Neuron (in vitro differentiated cells): ENCODE data around the gene SMYD2.

Experiments used
- H2AFZ ChIP-seq: one replicate; pipeline ENCODE4 v1.6.1; 2013; ENCODE audit warnings: low read depth, mild to moderate bottlenecking, inconsistent platforms, low read length, moderate library complexity
- H3K27me3 ChIP-seq: one replicate; pipeline ENCODE4 v1.6.1; 2013; ENCODE audit warnings: low read length; ENCODE audit not compliant: insufficient read depth
- H3K36me3 ChIP-seq: one replicate; pipeline ENCODE4 v1.6.1; 2013; ENCODE audit warnings: low read length; ENCODE audit not compliant: insufficient read depth
- H3K4me1 ChIP-seq: one replicate; pipeline ENCODE4 v1.6.1; 2013; ENCODE audit warnings: low read length; ENCODE audit not compliant: insufficient read depth
- H3K4me3 ChIP-seq: 2 replicates; pipeline ENCODE4 v1.5.1; 2013; ENCODE audit warnings: mild to moderate bottlenecking, low read length, moderate library complexity
- H3K9me3 ChIP-seq: one replicate; pipeline ENCODE4 v1.6.1; 2013; ENCODE audit warnings: low read length

Gene SMYD2

DNA sequence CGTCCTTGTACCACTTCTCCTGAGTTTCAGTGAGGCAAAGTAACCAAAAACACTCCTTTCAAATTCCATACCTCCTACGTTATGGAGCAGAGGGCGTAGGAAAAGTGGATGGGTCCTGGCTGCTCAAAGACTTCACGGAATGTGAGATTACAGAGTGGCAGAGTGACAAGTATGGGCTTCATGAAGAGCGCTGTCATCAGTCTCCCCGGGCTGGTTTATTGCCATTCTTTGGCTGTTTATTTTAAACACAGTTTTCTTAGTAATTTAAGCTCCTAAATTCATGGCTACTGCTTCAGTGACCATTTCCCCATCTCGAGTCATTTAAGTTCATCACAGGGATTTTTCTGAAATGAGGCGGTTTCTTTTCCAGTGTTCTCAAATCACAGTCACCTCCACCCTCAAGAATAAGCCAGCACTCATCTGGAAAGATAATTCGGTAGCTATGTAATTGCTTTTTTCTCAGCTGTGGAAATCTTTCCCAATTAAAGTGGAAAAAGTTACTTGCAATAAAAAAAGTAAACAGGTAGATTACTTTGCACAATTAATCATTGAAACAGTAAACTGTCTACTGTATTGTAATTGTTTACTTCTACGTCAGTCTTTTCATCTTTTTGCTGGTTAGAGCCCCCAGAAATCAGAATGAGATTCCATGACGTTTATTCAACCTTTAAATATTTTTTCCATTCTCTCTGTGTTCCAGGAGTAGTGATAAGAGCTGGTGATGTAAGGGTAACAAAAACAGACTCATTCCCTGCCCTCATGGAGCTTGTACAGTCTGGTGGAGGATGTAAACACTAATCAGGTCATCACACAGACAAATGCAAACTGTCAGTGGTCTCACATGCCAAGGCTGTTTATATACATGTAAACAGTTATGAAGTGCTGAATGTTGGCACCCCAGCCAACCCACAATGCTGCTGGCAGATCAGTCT lies 3.0 kb upstream of the SMYD2 start:
- Histone ChIP-seq H3K27me3 (no peaks in the 10 kb centered on the region), H2AFZ (no peak overlapping the region), H3K9me3 (no peaks in the 10 kb centered on the region), H3K4me3 (no peak overlapping the region), H3K36me3 (no peaks in the 10 kb centered on the region), H3K4me1 (peaks cover 15% of the 10 kb centered on the region)

DNA sequence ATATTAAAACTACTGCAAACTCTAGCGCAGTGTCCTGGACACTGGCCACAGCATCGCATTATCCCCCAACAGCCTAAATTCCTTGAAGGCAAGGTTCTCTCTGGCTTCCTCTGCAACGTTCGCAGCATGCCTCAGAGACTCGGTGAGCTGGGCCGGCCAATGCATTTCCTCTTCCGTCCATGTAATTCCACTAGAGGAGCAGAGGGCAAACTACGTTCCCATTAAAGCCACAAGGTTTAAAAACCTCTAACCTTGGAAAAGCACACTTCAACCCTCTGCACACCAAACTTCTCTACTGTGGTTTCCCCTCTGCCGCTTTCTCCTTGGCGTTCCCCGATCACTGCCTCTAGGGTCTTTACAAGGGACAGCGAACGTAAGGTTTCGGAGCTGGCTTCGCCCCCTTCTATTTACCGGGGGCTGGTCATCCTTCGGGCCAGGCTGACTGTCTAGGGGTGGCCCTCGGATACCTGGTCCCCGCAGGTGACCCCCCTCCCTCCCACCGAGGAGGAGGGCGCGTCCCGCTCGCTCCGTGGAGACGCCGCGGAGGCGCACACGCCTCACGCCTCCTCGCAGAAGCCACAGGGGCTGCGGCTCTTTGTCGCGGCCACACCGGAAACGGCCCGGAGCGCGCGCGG lies 456 bp upstream of the SMYD2 start:
- Histone ChIP-seq H3K4me1 (peaks cover 15% of the 10 kb centered on the region), H3K9me3 (no peaks in the 10 kb centered on the region), H3K4me3 (peak overlapping the region; percentile 61), H3K27me3 (no peaks in the 10 kb centered on the region), H3K36me3 (no peaks in the 10 kb centered on the region), H2AFZ (peak overlapping the region; percentile 70)

DNA sequence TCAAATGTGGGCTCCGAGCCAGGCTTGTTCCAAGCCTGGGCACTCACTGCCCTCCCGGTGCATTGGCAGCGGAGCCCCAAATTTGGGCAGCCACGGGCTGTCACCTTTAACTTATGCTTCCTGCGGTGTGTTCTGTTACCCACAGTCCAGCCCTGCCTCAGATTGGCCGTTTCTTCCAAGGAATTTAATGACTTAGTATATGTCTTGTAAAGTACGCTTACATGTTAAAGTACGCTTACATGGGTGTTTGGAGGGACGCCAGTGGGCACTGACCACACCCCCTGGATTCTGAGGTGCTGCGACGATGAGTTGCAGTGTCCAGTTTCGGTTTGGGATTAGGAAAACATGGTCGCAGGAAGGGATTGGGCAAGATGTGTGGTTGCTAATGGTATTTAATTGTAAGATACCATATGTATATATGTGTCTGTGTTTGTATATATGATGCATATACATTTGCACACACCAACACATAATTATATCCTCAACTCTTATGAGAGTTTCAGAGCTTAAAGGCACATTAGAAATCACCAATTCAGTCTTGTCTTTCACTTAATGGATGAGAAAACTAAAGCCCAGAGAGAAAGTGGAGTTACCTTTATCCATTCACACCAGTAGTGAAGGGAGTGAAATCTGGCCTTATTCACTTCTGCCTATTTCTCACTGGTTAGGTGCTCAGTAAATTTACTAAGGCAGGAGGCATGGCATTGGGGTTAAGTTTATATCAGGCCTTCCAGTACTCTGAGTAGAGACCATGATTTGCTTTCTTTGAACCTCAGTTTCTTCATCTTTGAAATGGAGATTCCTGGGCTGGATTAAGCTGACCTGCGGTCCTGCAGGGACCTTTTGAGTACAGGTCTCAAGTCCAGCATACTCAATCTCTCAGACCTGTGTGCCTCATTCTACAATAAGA lies 1.0 kb downstream of the SMYD2 start:
- H3K27me3 ChIP-seq, result no peaks in the 10 kb centered on the region
- H3K4me3 ChIP-seq, result peak overlapping the region; percentile 61
- H2AFZ ChIP-seq, result peak overlapping the region; percentile 93
- peaks cover 15% of the 10 kb centered on the region for H3K4me1 ChIP-seq
- no peaks in the 10 kb centered on the region for H3K36me3 ChIP-seq
- no peaks in the 10 kb centered on the region for H3K9me3 ChIP-seq

DNA sequence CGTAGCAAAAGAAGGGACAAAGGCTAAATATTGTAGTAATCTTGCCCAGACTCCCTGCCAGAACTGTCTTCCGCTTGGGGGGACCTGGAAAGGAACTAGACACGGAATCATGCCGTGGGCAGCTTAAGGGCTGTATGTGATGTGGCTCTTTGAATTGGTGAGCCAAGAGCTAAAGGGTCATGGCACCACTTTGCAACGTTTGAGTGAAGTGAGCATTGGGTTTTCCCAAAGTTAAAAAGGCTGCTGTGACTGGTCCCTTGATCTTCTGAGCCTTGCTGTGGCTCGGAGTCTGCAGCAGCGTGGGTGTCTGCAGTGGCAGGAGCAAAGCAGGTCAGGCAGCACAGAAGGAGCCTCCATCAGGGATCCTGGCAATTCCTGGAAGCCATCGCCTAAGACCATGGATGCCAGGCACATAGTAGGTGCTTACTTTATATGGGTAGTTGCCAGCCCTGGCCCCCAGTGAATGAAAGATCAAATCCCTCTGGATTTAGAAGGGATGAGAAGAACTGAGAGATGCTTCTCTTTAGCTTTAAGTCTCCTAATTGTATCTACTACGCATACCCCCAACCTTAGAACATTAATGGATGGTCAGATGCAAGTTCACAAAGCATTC lies 1.8 kb downstream of the SMYD2 start:
- Histone ChIP-seq H3K4me3 (no peak overlapping the region), H3K36me3 (no peaks in the 10 kb centered on the region), H3K27me3 (no peaks in the 10 kb centered on the region), H3K9me3 (no peaks in the 10 kb centered on the region), H3K4me1 (peaks cover 15% of the 10 kb centered on the region), H2AFZ (no peak overlapping the region)

DNA sequence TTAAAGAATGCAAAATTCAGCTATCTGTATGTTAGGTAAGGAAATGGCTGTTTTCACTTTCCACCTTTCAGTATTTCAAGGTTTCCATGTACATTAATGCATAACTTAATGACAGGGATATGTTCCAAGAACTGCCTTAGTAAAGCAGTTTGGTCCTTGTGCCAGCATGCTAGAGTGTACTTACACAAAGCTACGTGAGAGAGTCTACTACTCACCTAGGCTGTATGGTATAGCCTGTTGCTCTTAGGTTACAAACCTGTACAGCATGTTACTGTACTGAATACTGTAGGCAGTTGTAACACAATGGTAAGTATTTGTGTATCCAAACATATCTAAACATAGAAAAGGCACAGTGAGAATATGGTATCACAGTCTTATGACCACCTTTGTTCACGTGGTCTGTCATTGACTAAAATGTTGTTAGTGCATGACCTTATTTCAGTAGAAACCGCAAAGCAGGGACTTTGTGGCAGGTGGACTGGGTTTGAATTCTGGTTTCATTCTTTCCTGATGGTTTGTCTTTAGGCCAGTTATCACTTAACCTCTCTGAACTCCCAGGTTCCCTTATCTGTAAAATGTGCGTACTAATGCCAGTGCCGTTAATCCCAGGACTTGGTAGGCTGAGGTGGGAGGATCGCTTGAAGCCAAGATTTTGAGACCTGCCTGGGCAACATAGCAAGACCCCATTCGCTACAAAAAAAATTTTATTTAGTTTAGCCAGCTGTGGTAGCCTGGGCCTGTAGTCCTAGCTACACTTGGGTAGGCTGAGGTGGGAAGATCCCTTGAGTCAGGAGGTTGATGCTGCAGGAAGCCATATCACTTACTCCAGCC lies 4.9 kb downstream of the SMYD2 start:
- Histone ChIP-seq H3K27me3 (no peaks in the 10 kb centered on the region), H3K4me3 (no peak overlapping the region), H3K36me3 (no peaks in the 10 kb centered on the region), H3K4me1 (peaks cover 21% of the 10 kb centered on the region), H3K9me3 (no peaks in the 10 kb centered on the region), H2AFZ (no peak overlapping the region)

DNA sequence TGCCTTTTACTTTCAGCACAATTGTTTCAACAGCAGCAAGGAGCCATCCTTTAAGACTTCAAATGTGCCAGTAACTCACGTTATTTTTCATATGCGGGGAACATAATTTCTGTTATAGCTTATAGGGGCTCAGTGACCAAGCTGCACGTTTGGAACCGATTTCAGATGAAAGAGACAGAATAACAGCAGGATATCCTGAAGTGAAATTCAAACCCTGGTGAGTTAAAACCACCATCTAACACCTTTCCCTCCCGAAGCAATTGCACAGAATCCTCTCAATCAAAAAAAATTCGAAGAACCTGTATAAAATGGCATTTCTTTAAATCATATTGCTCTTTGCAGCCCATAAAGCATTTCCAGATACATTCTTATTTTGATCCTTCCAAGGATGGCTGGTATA lies 6.9 kb downstream of the SMYD2 start:
- Histone ChIP-seq H3K4me3 (no peak overlapping the region), H3K9me3 (no peaks in the 10 kb centered on the region), H3K4me1 (peaks cover 15% of the 10 kb centered on the region), H3K36me3 (no peaks in the 10 kb centered on the region), H2AFZ (no peak overlapping the region), H3K27me3 (no peaks in the 10 kb centered on the region)

DNA sequence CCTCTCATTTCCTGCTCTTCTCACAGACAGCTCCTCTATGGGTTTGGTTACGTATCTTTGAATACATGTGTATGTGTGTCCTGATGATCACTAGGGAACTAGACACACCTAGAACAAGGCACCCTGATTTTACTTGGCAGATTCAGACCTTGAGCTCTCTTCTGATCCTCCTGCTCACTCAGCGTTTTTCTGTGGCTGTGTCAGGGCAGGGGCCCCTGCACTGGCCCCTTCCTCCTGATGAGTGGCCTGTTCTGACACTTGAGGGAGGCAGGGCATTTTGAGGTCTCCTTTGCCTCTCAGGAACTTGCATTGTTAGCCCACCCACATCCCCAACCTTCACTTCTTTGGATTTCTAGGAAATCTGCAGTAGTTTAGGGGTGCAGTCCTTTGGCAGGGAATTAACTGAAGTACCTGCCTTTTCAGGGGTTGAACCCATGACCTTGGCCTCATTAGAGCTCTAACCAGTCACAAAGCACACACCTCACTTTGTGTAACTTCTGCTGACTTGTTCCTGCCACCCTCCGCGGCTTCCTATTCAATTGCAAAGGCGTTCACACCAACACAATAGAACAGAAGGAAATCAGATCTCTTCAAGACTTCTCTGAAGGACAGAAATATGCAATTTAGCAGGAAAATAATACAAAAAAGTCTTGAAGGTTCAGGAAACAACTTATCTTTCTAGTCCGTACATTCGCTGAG lies 8.8 kb downstream of the SMYD2 start:
- Histone ChIP-seq H3K27me3 (no peaks in the 10 kb centered on the region), H3K9me3 (no peaks in the 10 kb centered on the region), H3K4me3 (no peak overlapping the region), H2AFZ (no peak overlapping the region), H3K36me3 (no peaks in the 10 kb centered on the region), H3K4me1 (peaks cover 15% of the 10 kb centered on the region)

DNA sequence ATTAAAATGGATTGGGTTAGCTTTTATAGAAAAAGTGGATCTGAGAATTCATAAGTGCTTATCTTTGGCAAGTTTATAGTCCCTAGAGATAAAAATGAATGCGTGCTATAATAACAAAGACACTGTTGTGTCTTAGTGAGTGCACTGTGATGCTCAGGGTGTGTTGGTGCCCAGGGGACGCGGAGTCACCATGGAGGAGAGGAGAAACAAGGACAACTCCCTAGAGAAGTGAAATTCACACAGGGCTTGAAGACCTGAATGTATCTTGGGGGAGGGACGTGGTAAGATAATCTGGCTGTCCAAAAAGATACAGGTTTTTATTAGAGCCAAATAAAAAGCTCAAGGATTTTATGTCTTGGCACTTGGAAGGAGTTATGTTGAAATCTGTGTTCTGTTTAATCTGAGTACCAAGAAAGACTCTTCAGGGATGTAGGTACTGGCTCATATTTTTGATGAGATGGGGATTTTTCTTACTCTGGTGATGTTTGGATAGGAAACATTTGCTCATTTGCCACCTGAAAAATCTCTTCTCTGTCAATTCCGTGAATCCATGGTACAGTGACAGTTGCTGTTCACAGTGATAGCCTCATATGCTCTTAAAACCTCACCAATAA lies 9.6 kb downstream of the SMYD2 start:
- H3K9me3 ChIP-seq, result no peaks in the 10 kb centered on the region
- no peak overlapping the region for H2AFZ ChIP-seq
- H3K36me3 ChIP-seq, result no peaks in the 10 kb centered on the region

DNA sequence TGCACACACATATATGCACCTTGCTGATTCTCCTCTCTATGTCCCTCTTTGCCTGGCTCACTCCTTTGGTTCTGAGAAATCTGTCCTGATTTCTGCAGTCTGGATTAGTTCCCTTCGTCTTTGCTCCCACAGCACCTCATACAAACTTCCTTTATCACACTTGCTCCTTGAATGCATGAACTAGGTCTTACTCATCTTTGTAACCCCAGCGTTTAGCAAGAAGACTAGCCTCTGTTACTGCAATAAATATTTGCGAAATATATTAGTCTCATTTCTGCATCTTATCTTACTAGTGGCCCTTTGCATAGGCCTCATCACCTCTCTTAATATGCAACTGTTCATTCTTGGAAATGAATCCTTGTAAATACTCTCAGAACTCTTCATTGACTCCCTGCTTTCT lies 11.4 kb downstream of the SMYD2 start:
- H3K9me3 ChIP-seq, result no peaks in the 10 kb centered on the region
- H3K4me1 ChIP-seq, result peaks cover 31% of the 10 kb centered on the region
- no peaks in the 10 kb centered on the region for H3K36me3 ChIP-seq
- H2AFZ ChIP-seq, result no peak overlapping the region
- no peak overlapping the region for H3K4me3 ChIP-seq
- H3K27me3 ChIP-seq, result no peaks in the 10 kb centered on the region

More for the DNA sequence above, 9.6 kb downstream of the SMYD2 start:
- peaks cover 19% of the 10 kb centered on the region for H3K4me1 ChIP-seq
- H3K4me3 ChIP-seq, result no peak overlapping the region
- H3K27me3 ChIP-seq, result no peaks in the 10 kb centered on the region

DNA sequence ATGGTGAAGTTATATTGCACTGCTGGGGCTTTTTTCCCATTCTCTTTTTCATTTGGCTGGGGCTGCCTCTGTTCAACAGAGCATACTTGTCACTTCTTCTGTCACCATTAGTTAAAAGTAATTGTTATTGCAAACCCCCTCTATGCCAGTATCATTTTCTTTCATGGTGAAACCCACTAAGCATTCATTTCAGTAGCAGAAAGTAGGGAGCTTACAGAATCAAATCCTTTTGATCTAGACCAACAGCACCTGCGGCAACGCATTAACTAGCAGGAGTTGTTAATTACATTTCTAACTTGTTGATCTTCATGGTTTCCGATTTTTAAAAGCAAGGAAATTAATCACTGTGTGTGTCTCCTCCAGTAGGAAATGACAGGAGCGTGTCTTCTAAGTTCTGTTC lies 15.0 kb downstream of the SMYD2 start:
- Histone ChIP-seq H3K4me3 (no peak overlapping the region), H3K27me3 (no peaks in the 10 kb centered on the region), H2AFZ (no peak overlapping the region), H3K36me3 (no peaks in the 10 kb centered on the region), H3K9me3 (no peaks in the 10 kb centered on the region), H3K4me1 (peaks cover 16% of the 10 kb centered on the region)
